ENCODE measurements around the gene CRHR1.

Gene CRHR1

DNA sequence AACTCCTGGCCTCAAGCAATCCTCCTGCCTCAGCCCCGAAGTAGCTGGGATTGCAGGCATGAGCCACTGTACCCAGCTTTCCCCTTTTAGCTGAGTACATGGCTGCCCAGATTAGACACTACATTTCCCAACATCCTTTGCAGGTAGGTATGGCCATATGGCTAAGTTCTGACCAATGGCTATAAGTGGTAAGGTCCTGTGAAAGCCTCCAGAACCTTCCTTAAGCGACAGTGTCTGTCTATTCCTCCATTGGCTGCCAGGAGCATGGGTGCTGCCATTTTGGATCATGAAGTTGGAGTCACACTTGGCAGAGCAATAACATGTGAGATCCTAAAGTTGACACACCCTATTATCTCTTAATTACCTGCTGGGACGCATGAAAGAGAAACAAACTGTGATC lies 24.4 kb upstream of the CRHR1 start:
- no peak for DNase-seq

DNA sequence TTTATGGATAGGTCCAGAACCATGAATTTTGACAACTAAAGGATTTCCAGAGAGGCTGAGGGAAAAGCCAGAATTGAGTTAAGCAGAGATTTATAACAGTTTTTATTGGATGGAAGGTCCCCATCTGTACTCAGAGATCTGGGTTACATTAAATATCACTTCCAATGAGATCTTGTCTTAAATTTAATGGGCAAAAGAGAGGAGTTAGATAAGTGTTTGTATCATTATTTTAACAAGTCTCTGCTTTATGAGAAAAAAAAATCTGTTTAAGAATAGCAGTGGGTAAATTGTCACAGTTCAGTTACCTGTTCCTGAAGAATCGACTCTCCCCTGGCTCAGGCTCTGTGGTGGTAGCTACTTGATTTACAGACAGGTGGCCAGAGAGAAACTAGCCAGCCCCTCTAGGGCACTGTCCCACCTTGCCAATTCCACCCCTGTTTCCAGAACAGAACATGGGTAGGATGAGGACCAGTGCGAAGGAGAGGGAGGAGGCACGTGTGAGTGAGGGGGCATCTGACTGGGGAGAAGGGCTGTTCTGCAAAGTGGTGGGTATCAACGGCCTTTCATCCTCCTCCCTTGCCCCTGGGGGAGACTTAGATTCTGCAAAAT lies 22.1 kb upstream of the CRHR1 start:
- no peak for DNase-seq

DNA sequence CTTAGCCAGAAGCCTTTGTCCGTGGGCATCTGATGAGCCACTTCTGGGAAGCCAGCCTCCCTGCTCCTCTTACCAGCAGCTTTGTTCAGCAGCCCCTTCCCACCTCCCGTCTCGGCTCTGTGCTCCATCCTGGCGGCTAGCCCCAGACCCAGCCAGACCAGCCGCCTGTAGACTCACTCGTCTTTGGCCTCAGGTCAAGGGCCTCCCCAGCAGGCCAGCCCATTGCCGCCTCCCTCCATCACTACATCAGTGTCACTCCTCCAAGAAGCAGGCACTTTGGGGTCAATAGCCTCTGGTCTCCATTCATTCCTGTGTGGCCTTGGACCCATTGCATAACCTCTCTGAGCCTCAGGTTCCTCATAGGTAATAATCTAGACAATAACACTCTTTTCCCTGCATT lies 20.9 kb upstream of the CRHR1 start:
- no peak for DNase-seq

DNA sequence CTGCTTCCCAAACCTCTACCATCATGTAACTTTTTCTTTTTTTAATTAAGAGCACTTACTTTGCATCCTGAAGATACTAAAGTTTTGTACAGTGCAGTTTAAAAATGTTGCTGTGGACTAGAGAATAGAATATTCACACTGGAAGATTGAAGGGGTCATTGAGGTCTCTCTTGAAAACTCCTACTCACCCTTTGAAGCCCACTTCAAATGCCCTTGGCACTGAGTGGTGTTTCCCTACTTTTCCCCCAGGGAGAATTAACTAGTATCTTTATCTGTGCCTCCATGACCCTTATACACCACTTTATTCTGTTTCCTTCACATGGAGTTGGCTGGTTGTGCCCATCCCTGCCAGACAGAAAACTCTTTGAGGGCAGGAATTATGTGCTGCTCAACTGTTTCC lies 19.6 kb upstream of the CRHR1 start:
- DNase-seq, result no peak

DNA sequence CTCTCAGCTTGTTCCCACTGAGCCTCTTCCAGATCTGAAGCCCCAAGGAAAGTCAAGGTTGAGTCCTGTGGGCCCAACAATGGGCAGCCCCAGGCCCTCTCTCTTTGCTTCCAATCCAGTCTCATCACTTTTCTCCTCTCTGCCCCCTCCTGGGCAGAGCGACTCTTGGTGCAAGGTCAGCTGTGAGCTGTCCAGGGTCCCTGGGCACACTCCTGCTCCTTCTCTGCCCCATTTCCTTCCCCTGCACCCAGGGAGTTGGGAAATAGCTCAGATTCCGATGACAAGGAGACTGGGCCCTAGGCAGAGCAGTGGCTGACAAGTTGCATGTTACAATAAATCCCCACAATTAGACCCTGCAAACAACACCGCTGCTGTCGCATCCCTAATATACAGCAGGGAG lies 16.1 kb upstream of the CRHR1 start:
- no peak for DNase-seq

DNA sequence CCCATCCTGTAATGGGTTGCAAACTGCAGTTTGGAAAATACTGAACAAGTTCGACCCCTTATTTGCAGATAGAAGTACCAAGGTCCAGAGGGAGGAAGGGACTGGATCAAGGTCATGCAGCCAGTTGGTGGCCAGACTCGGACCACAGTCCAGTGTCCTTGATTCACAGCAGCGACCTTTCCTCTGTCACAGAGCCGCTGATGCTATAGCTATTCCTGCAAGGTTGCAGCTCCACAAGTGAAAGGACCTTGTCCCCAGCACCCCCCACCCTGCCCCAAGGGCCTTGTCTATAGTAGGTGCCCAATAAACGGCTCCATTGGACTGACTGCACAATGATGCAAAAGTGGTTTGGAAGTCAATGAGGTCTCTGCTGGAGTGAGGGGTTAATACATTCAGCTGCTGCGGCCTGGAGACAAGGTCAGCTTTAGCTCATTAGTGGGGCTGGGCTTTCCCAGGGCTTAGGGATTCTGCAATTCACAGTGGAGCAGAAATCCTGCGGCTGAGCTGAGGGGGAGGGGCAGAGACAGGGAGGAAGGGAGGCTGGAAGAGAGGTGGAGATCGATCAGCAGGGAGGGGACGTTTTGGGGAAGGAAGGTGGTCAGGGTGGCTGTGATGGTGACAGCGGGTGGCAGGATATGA lies 13.4 kb upstream of the CRHR1 start:
- no peak for DNase-seq

DNA sequence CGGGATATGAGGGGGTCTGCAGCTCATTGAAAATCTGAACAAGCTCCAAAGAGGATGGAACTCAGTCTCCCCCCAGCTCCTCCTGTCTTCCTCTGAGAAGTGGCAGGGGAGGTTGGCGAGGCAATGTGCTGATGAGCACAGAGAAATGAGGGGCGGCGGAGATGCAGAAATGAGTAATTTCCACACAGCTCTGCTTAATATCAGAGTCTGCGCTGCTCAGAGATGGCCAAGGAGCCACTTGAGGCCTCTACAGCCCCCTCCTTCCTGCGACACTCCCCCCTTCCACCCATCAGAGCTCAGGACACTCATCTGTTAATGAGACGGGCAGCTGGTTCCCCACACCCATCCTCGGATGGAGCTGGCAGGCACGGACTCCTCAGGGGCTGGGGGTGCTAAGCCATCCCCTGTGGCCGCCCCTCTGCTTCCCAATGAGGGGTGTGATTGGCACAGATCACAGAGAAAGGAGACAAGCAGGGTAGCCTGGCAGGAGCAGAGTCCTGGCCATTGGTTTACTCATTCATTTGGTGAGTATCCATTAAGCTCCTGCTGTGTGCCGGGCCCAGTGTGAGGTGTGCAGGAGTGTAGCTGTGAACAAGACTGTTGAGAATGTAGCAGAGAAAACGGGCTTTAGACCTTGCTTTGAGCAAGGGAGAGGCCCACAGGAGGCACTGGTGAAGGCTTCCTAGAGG lies 12.7 kb upstream of the CRHR1 start:
- DNase-seq, result no peak

DNA sequence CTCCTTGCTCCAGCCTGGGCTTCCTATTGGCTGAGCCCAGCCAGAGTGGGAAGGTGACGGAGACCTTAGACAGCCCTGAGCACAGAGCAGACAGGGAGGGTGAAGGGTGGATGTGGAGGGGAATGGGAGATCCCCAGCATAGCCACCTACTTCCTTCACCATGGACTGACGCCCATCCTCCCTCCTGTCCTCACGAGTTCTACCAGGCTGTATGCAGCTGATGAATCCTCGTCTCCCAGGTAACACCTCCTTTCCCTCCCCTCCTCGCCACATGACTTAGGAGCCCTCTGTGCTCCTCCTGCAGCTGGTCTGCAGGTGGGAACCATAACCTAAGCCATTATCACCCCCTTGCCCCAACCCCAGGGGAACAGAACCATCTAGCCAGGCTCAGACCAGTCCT lies 9.0 kb upstream of the CRHR1 start:
- no peak for DNase-seq

DNA sequence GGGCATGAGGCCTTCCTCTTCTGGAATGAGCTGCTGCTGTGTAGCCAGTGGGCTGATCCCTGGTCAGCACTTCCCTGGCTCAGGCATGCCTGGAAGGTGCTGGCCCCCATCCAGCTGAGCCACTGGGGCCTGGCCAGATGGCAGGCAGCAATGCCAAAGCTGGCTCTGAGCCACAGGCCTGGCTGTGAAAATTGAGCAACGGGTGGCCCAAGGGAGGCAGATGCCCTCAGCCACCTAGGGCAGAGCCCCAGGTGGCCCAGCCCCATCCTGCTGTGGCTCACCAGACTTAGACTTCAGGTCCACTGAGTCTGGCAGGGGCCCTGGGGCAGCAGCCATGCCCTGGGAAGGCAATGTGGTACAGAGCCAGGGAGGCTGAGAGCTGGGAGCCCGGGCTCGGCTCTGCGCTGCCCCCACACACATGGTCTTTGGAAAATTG lies 8.5 kb upstream of the CRHR1 start:
- DNase-seq, result no peak

DNA sequence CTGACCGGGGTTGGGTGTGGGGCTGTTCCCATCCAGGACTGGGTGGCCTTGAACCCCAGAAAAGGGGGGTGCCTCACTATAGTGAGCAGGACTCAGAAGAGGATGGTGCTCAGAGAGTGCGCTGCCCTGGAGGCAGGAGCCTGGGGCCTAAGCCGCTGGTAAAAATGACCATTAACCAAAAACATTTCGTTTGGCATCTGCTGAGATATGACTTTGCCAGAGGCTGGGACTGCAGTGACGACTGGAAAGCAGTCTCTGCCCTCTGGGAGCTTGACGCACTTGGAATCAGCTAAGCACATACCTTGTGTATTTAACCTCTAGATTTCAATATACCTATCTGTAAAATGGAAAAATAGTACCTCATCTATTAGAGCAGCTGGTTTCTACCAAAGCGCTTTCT lies 7.2 kb upstream of the CRHR1 start:
- DNase-seq, result no peak

DNA sequence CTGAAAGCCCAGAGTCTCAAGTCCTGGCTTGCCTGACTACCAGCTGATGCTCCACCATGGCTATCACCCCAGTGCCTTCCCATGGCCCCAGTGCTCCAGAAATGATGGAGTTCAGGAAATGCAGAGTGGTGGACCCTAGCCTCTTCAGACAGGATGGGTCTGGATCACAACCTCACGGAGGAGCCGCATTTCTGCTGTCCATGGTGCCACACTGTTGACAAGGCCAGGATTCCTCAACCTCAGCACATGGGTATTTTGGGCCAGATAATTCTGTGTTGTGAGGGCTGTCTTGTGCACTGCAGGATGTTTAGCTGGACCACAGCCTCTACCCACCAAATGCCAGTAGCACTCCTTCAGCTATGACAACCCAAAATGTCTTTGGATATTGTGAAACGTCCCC lies 6.7 kb upstream of the CRHR1 start:
- DNase-seq, result no peak

DNA sequence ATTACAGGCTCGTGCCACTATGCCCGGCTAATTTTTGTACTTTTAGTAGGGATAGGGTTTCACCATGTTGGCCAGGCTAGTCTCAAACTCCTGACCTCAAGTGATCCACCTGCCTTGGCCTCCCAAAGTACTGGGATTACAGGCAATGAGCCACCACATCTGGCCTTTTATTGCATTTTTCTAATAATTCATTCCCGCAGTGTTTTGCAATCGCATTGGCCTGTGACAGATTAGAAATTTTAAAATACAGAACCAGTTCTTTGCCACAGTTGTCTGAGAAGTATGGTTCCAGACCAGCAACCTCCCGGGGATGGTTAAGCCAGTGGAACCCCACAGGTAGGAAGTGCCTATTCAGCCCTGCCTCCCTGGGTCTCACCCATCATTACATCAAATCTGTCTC lies 3.2 kb upstream of the CRHR1 start:
- no peak for DNase-seq

DNA sequence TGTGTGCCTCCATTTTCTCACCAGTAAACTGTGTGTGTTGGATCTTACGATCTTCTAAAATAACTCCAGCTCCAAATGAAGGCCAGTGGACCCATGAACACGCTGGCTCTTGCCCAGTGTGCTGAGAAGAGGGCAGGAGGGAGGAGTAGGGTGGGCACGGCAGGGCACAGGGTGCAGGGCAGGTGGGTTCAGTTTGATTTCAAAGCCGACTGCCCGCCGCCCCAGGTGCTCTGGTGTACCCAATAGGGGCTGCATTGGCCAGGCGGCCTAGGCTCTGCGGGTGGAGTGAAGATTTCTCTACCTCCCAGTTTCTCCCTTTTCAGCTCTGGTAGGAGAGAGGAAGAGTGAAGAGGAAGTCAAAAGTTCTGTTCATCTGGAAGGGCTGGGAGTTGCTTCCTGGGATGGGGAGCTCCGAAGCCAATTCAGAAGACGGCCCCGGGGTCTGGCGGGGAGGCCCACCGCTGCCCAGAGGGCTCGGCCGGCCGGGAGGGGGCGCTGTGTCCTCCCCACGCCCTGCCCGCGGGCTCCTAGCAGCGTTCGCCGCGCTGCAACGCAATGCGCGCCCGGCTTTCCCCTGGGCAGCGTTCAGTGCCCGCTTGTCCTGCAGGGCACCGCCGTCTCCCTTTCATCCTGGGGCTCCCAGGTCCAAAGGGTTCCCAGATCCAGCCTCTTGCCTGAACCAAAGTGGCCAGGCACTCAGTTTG lies 1.1 kb upstream of the CRHR1 start:
- DNase-seq, result no peak

DNA sequence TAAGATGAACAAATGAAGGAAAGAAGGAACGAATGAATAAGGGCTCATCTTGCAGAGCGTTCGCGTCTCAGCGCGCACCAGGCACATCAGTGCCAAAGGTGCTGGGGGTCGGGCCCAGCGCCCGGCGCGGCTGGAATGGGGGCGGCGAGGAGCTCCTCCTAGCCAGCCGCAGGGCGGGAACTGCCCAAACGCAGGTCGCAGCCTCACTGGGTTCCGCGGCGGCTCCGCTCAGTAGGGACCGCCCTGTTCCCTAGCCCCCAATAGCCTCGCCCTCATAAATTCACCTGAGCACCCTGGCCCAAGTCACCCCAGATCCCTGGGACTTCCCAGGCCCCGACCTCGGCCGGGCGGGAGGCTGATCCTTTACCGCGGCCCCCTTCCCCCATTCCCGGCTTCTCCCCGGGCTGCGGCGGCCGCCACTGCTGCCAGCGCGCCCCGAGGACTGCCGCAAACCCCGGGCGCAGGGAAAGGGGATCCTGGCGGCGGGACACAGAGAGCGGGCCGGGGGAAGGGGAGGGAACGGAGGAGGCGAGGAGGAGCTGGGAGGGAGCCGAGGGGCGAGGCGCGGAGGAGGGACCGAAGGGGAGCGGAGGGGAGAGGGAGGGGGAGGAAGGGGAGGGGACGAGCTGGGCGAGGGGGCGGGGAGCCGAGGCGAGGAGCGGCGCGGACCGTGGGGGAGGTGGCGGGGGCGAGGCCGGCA lies 377 bp upstream of the CRHR1 start:
- DNase-seq, result no peak

DNA sequence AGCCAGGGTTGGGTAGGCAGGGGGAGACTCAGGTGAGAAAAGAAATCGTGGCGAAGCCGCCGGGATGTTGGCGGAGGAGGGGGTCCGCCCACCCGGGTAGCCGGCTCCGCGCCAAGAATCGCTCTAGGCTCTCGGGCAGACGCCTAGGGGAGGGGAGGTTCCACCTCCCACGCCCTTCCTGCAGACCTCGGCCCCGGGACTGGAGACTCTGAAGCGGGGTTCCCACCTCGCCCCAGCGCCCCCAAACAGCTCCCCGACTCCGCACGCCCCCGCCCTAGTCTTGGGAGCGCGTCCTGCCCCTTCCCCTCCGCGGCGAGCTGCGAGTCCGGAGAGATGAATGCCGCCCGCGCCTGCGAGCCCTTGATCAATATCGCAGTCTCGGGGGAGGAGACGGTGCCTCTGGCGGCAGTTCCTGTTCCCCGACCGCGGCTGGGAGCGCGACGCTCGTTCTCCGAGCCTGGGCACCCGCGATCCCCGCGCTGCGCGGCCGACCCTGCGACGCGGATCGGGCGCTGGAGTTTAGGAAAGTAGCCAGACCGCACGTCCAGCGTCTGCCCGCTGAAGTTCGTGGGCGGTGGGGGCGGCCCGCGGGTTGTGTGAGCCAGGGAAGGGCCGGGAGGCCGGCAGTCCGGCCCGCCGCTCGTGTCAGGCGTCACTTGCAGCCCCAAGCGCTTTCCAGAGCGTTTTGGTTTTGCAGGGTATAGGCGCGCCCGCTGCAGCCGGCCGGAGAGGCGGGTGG lies 790 bp downstream of the CRHR1 start:
- DNase-seq, result peak; percentile 5

DNA sequence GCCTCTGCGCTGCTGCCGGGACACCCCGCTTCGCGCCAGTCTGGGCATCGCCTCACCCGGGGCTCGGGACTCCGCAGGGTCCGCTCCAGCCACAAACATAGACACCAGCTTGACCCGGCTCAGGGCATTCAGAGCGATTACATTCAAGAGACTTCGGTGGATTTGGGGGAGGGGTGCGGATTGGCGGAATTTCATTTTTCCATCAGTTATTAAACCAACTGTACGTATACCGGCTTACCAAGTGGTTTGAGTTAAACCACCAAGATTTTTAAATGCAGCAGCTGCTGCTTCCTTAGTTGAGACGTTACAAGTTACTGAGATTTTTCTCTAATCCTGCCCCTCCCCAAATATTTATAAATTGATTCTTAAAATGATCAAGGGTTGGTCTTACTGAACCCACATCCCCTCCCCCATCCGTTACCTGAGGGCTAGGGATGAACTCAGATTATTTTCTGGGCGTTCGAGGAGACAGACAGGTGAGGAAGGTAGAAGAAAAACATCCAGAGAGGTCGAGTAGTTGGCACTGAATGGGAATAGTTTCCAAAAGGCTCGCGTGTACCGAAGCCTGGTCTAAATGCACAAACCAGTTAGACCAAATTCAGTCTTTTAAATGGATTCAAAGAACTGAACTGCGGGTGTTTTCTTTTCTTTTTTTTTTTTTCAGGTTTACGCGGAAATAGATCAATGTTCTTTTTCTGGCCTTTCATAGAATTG lies 1.5 kb downstream of the CRHR1 start:
- DNase-seq, result no peak

DNA sequence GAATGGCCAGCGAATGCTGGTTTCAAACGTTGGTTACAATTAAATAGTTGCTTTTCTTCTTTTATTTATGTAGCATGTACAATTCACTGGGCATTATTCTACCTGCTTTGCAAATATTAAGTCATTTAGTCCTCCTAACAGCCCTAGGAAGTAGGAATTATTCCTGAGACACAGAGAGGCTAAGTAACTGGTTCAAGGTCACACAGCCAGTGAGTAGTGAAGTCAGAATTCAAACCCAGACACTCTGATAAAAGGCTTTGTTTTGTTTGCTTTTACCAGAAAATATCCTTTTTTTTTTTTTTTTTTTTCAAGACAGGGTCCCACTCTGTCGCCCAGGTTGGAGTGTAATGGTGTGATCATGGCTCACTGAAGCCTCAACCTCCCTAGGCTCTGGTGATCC lies 2.2 kb downstream of the CRHR1 start:
- DNase-seq, result no peak

DNA sequence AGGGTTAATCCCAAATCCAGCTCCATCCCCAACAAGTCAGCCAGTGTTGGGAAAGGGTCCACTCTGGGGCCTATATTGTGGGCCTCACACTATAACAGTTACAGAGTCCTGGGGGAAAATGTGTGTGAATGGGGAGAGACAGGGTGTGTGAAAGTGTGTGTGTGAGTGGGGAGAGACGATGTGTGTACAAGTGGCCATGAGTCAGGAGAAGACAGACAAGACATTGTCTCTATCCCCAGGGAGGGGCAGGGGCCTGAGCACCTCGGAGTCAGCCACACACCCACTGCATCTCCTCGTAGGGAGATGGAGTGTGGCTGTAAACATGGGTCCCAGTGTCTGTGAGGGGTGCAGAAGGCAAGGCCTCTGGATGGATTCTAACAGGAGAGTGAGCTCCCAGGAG lies 2.9 kb downstream of the CRHR1 start:
- no peak for DNase-seq

DNA sequence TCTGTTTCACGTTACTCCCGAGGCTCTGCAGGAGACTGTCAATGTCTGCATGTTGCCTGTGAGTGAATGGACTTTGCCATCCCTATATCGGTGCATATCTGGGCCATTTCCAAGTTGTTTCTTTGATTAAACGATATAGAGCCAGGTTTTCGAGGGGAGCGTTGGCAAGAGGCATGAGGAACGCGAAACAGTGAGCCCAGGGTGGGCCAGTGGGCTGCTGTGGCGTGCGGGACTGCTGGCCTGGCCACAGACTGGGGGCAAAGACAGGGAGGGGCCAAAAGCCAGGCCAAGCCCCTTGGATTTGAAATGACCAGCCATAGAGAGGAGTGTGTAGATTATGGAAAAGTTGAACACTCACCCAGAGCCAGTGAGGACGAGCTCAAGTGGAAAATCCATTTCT lies 3.5 kb downstream of the CRHR1 start:
- DNase-seq, result no peak

DNA sequence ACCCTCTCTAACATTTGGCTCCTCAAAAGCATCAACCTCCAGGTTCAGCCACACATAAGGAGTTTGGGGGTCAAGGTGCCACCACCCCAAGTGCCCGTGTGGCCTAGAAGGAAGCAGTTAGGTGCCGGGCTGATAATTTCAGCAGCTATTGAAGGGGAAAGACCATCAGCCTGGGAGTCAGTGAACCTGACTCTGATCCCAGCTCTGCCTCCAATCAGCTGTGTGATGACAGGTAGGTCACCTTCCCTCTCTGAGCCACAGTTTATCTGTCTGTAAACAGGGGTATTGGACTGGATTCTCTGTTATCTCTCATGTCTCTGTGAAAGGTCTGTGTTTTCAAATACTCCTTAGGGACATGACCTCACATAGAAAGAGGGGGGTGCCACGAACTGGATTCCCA lies 3.9 kb downstream of the CRHR1 start:
- DNase-seq, result no peak

DNA sequence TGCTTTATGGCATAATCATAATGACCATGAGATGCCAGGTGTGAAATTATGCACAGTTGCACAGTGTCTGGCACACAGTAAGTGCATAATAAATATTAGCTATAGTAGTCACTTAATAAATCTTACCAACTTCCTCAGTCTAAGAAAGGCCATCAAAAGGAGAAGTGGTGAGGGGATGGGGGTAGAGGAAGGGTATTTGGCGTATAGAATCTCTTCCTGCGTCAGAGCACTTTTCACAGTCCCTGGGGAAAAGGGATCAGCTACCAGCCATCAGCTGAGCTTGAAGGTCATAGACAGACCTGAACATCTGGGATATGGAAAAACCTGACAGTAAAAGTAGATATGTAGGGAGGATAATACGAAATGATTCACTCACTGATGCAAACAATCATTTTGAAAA lies 5.8 kb downstream of the CRHR1 start:
- no peak for DNase-seq
